HCT116 (cell line): ENCODE results near the gene SLC9A2.

Experiments
- CEBPB ChIP-seq: IDR thresholded peaks from 2 replicates; pipeline ENCODE4 v1.6.1; 2012; ENCODE audit warnings: low read depth
- CTCF ChIP-seq, 3 experiments: fragments of 200-600 bp in 1 of 3; sonication (generic) in 1 of 3; IDR thresholded peaks in 2 of 3; conservative IDR thresholded peaks in 1 of 3; 2 replicates each; pipeline ENCODE4 v1.5.1; 2012 to 2017; ENCODE audit warnings: low read depth in 2 of 3, low read length in 2 of 3, antibody characterized with exemption in 1 of 3, borderline replicate concordance in 1 of 3, control low read depth in 1 of 3, mild to moderate bottlenecking in 1 of 3, mixed read lengths in 1 of 3, mixed run types in 1 of 3, moderate library complexity in 1 of 3; ENCODE audit not compliant: insufficient read depth in 1 of 3
- EZH2phosphoT487 ChIP-seq: fragments of 200-600 bp; IDR thresholded peaks from 2 replicates; pipeline ENCODE4 v1.6.1; 2018; ENCODE audit warnings: antibody characterized with exemption, borderline replicate concordance
- MAX ChIP-seq: IDR thresholded peaks from 2 replicates; pipeline ENCODE4 v1.6.1; 2012
- POLR2A ChIP-seq: IDR thresholded peaks from 2 replicates; pipeline ENCODE4 v1.7.0; 2011; ENCODE audit warnings: borderline replicate concordance; ENCODE audit not compliant: insufficient read depth, insufficient read length; ENCODE audit errors: extremely low read depth
- POLR2AphosphoS5 ChIP-seq: IDR thresholded peaks from 2 replicates; pipeline ENCODE4 v1.6.1; 2011; ENCODE audit warnings: mild to moderate bottlenecking, low read depth, low read length, moderate library complexity
- SIN3A ChIP-seq: IDR thresholded peaks from 2 replicates; pipeline ENCODE4 v1.6.1; 2012; ENCODE audit warnings: low read depth
- ZBTB33 ChIP-seq: IDR thresholded peaks from 2 replicates; pipeline ENCODE4 v1.6.1; 2011; ENCODE audit warnings: mild to moderate bottlenecking, low read length, moderate library complexity; ENCODE audit not compliant: insufficient replicate concordance; ENCODE audit errors: extremely low read depth

- TF ChIP-seq MAX: no peak
- TF ChIP-seq EZH2phosphoT487: no peak
- no peak for TF ChIP-seq CTCF (IDR thresholded peaks at IDR 0.05 in 2 of 3, conservative IDR thresholded peaks at IDR 0.05 in 1 of 3; ENCODE audit: borderline replicate concordance in 1 of 3, insufficient read depth in 1 of 3, low read depth in 2 of 3, low read length in 2 of 3)
- TF ChIP-seq POLR2A: no peak
- no peak for TF ChIP-seq ZBTB33
- no peak for TF ChIP-seq SIN3A
- TF ChIP-seq POLR2AphosphoS5: no peak
- TF ChIP-seq CEBPB: no peak
Measured at GRCh38 chr2:102707796-102708695, 88.7 kb downstream of the SLC9A2 start.
